Measurements from ENCODE around the gene ITIH6.
"Not testable (repeated sequence)": the region's sequence is repeated elsewhere in the genome, so short reads cannot be mapped to it uniquely, and the experiment has no call there.

ITIH6 gene

GRCh38 chrX:54794795-54795194, 3.3 kb downstream of the ITIH6 start:
- DNase-seq, result no peak

- no peak for DNase-seq
These were observed 4.0 kb downstream of the ITIH6 start for GRCh38 chrX:54794028-54794427.

- DNase-seq, result not testable (repeated sequence)
These were observed 8.7 kb downstream of the ITIH6 start for GRCh38 chrX:54789405-54789804.

GRCh38 chrX:54788446-54788845, 9.6 kb downstream of the ITIH6 start:
- DNase-seq, result no peak

- DNase-seq, result no peak
These were observed 11.1 kb downstream of the ITIH6 start for GRCh38 chrX:54786967-54787366.

- DNase-seq, result no peak
These were observed 12.2 kb downstream of the ITIH6 start for GRCh38 chrX:54785901-54786300.

GRCh38 chrX:54776987-54777672, 20.9 kb downstream of the ITIH6 start:
- no peak for DNase-seq

- no peak for DNase-seq
These were observed 22.0 kb downstream of the ITIH6 start for GRCh38 chrX:54776061-54776460.

GRCh38 chrX:54774391-54775094, 23.5 kb downstream of the ITIH6 start:
- not testable (repeated sequence) for DNase-seq

GRCh38 chrX:54758114-54759055, 39.7 kb downstream of the ITIH6 start:
- DNase-seq, result no peak

GRCh38 chrX:54754854-54755253, 43.2 kb downstream of the ITIH6 start:
- no peak for DNase-seq

- DNase-seq, result no peak
These were observed 49.4 kb downstream of the ITIH6 start for GRCh38 chrX:54748626-54749025.

- DNase-seq, result no peak
These were observed 50.2 kb downstream of the ITIH6 start for GRCh38 chrX:54747733-54748393.

- no peak for DNase-seq
These were observed 51.1 kb downstream of the ITIH6 start for GRCh38 chrX:54746928-54747327.

- no peak for DNase-seq
These were observed 52.4 kb downstream of the ITIH6 start for GRCh38 chrX:54745676-54746075.

- DNase-seq, result not testable (repeated sequence)
These were observed 59.5 kb downstream of the ITIH6 start for GRCh38 chrX:54738567-54738966.

GRCh38 chrX:54736298-54736942, 61.6 kb downstream of the ITIH6 start:
- DNase-seq, result not testable (repeated sequence)

GRCh38 chrX:54721424-54721823, 76.6 kb downstream of the ITIH6 start:
- no peak for DNase-seq

- no peak for DNase-seq
These were observed 82.4 kb downstream of the ITIH6 start for GRCh38 chrX:54715621-54716020.

- DNase-seq, result no peak
These were observed 83.6 kb downstream of the ITIH6 start for GRCh38 chrX:54714424-54714823.

GRCh38 chrX:54711735-54712134, 86.3 kb downstream of the ITIH6 start:
- DNase-seq, result no peak

GRCh38 chrX:54710920-54711319, 87.1 kb downstream of the ITIH6 start:
- DNase-seq, result no peak

All from AML-193 (cell line).